GDM1 (cell line): Measurements from ENCODE around the gene SSH2.
"Not testable (repeated sequence)": the region's sequence is repeated elsewhere in the genome, so short reads cannot be mapped to it uniquely, and the experiment has no call there.

Experiments used
- DNase-seq: peaks from one replicate; lab custom pipeline; 2025; lab: John Stamatoyannopoulos, UW

SSH2 gene

DNA sequence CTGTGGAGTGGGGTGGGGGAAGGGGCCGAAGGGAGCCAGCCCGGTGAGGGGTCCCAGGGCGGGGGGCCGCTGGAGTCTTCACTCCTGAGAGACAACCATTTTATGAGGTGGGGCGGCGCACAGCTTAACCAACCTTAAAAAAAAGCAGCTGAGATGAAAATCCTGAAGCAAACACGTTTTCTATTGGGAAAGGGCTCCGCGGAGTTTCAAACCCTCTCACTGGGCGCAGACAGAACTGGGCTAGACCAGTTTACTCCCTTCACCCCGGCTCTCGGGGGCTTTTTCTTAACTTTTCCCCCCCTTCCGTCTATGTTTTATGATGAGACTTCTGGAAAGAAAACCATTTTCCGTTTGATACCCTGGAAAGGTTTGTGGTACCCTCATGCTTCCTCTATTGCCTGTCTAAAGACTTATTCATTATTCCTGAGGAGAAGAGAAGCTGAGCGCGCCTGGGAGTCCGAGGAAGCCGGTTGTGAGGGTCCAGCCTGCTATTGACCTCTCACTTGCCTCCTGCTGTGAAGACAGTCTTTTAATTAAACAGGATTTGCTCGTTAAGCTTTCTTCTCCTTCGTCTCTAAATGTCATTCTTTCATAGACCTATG is 482 bp upstream of the SSH2 start:
- DNase-seq: no peak

GRCh38 chr17:29929006-29929532 is 959 bp downstream of the SSH2 start:
- no peak for DNase-seq

- no peak for DNase-seq
These were observed 2.5 kb downstream of the SSH2 start for GRCh38 chr17:29927546-29927945.

DNA sequence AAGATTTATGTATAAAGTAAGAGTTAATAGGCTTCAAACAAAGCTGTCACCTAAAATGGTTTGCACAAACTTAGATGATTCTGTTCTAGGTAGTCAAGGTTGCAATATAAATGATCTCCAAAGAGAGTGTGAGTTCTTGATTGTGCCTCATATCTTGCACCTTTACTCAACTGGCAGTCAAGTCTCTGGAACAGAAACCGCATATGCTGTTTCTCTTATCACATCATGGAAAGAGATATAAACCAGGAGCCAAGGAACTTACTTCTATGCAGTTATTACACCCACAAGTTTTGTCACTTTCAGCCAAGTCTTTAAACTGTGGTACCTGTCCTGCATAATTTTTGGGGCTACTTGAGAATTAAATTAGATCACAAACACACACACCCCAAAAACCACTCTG is 5.2 kb downstream of the SSH2 start:
- no peak for DNase-seq

DNA sequence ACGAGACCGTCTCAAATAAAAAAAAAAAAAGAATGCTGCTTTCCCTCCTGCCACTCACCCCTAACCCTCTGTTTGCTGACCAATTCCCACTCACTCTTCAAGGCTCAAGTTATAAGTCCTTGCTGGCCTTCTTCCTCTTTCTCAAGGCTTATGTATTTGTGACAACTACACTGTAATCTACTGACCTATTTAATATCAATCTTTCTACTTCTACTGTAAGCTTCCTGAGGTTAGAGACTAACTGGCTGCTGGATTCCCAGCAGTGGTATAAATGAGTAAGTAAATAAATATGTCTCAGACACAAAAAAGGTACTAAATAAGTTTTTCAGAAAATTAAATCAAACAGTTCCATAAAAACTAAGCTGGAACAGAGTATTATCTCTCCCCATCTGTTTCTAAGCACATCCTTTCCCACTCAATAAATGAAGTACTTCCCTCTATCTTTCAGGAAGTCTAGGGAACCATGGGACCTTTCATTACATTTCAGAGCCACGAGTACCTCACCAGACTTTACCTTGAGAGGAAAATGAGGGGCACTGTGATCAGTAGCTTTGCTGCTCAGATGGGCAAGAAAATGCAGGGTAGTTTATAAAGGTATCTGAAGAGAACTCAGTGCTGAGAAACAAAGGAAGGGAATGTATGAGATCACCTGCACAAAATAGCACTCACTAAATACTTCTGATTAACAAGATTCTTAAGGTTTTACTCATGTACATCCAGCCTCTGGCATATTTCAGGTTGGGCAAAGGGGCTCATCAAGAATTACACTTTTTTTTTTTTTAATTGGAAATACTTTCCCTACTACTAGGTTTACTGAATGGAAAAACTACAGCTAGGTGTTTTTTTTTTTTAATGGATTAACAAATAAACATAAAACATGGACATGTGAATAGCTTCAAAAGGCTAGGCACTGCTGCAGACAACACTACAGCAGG is 10.8 kb downstream of the SSH2 start:
- DNase-seq: no peak

GRCh38 chr17:29918016-29918415 is 12.0 kb downstream of the SSH2 start:
- DNase-seq: no peak

- DNase-seq: no peak
These were observed 15.1 kb downstream of the SSH2 start for GRCh38 chr17:29914819-29915537.

GRCh38 chr17:29911641-29912177 is 18.3 kb downstream of the SSH2 start:
- DNase-seq: no peak

DNA sequence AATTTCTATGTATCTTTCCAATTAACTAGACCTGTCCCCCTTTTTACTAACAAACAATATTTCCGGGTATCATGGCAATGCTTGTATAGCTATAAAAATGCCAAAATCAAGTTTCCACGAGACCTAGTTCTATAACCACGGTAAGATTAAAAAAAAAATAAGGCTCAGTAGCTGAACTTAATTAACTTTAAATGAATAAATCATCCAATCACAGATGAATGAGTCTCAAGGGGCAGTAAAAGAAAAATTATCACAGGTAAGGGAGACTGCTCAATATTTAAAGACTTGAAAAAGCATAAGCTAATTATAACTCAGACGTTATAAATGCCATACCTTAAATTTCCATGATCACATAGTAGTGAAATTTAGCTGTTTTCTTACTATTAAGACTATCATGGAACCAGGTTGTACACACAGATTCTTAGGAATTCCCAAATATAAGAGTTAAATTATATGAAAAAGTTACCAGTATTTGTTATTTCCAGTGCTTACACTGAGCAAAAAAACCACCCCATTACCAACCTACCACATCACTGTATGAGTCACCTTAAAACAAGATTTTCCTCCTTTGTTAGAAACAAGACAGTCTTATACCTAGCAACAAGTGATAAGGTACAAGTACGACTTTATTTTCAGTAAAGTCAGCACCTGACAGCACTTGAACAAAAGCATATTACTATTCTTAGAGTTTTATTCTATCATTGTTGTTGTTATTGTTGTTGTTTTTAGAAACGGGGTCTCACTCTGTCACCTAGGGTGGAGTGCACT is 20.6 kb downstream of the SSH2 start:
- DNase-seq: no peak

- no peak for DNase-seq
These were observed 23.1 kb downstream of the SSH2 start for GRCh38 chr17:29906969-29907368.

- DNase-seq: no peak
These were observed 24.2 kb downstream of the SSH2 start for GRCh38 chr17:29905879-29906167.

DNA sequence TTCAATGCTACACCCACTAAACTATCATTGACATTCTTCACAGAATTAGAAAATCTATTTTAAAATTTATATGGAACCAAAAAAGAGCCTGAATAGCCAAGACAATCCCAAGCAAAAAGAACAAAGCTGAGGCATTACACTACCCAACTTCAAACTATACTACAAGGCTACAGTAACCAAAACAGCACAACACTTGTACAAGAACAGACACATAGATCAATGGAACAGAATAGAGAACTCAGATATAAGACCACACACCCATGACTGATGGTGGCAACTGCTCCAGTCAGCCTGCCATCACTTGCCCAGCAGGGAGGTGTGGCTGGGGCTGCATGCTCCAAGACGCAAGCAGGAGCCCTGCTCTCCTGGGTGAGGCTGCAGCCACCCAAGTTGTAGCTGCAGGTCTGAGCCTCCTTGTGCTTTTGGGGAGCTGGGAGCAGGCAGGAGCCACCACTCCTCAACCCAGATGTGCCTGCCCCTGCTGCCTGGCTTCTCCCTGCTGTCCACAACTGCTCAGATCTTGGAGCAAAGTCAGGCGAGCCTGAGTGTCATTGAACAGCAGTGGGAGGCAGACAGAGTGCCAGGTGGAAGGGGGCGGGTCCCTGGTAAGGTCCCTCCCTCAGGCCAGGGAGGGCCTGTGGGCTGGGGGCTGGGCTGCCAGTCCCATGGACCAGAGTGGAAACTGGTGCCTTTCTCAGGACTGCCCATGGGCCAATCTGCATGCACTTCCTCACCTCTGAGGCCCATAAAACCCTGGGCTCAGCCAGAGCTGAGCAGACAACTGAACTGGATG is 24.7 kb downstream of the SSH2 start:
- DNase-seq: no peak

DNA sequence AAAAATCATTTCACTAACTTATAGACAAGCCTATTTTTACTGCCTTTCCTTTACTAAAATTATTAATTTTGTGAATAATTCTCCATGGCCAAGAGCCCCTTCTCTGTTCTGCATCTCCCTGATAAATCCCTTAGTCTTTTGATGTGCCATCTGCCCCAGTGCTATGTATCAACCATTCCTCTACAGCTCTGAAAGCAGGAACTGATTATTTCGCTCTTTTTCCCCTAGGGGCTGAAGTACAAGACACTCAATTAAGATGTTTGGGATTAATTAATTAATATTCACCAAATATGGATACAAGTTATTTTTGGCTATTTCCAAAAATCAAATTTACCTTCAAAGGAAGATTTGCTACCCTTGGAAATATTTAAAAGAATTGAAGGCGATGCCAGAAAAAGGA is 26.6 kb downstream of the SSH2 start:
- no peak for DNase-seq

GRCh38 chr17:29897136-29897535 is 32.9 kb downstream of the SSH2 start:
- not testable (repeated sequence) for DNase-seq

DNA sequence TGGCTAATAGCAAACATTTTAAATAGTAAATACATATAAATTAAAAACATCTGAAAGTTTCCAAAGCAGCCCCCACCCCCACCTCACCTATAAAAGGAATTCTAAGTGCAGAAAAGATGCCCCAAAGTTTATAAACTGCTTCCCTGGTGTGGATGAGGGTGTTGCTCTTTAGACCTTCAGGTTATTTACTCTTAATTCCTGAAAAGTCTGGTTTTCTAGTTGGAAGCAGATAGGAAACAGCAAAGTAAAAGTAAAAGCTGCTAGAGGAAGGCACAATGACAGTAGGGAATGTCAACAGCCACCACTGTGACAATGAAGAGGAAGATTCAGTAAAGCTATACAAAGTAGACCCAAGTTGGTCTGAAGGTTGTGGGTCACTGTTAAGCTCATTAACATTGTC is 37.8 kb downstream of the SSH2 start:
- DNase-seq: no peak

DNA sequence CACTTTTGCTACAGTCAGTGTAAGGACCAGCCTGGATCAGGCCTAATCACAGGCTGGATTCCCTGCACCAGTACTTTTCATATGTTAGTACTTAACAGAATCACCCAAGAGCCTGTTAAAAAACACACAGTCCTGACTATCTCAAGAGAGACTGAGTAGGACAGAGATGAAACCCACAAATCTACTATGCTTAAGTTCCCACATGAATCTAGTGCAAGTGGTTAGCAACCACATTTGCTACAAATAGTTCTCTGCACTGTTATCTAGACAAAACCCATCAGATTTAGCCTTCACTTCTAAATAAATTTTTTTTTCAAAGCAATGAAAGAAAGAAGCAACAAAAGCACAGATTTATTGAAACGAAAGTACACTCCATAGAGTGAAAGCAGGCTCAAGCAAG is 38.9 kb downstream of the SSH2 start:
- no peak for DNase-seq

DNA sequence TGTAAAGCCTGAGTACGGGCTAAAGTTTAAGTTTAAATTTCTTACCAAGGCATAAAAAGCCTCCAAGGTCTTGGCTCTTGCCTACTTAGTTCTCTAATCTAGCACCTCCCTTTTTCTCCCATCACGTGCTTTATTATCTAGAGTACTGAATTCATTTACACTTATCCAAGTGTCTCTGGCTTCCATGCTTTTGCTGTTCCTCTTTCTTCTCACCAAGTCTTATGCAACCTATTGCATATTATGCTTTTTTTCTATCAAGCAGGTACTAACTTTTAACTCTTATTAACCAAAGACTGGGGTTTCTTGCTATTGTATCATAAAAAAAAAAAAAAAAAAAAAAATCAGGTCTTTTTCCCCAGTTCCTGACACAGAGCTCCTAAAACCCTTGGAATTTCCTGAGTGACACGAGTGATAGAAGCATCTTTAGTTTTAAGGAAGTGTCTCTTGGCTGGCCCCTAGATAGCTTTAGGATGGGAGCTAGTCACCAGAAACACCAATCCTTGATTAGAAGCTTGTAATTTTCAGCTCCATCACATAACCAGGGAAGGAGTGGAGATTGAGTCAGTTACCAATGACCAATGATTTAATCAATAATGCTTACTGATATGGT is 44.9 kb downstream of the SSH2 start:
- DNase-seq: no peak

GRCh38 chr17:29883497-29883896 is 46.5 kb downstream of the SSH2 start:
- DNase-seq: no peak

DNA sequence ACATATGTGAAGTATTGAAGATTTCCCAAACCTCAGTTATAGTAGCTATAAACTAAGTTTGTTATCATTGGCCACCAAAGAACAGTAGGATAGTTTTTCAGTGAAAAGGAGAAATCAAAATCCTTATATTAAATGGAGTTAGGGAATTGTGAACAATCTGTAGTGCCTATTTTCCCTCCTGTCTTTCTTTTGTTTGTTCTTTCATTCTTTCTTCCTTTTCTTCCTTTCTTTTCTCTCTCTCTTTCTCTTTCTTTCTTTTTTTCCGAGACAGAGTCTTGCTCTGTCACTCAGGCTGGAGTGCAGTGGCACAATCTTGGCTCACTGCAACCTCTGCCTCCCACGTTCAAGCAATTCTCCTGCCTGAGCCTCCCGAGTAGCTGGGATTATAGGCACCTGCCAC is 48.8 kb downstream of the SSH2 start:
- no peak for DNase-seq

- DNase-seq: no peak
These were observed 50.0 kb downstream of the SSH2 start for GRCh38 chr17:29880031-29880430.
